ENCODE results near the gene SMCP. TPM values are rescaled to one million over a fixed set of nuclear protein-coding genes. Genes with fewer than 3 reads are reported as not detected.

SMCP gene
- total RNA-seq, result not detected in 2 replicates

GRCh38 chr1:152878042-152878441 lies at the start of gene SMCP:
TSS of gene SMCP (plus strand) at chr1:152878322. CDS start at chr1:152884423, 6,101 bp downstream.

DNA sequence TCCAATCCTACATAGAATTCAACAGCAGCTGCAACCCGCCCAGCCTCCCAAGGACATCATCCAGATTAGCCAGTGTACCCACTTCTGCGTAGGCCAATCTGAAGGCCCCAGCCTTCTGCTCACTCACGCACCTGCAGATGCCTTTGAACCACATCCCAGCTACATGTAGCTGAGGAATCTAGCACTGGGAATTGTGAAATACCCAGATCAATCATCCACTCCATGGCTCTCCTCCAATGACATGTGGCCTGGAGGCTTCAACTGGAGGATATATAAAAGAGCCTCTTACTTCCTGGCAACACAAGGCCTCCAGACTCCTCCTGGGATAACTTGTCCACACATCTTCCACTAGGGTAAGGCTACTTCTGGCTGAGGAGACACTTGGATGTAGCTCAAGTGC lies 35.6 kb upstream of the SMCP start, which contains the start of gene LCE6A:
LCE6A (plus strand) TSS at position 301 of the 400 bp plus-strand sequence. CDS start 665 bp downstream, outside the sequence.

GRCh38 chr1:152859696-152860095 lies 18.4 kb upstream of the SMCP start, which contains the start of gene LCE7A:
TSS of gene LCE7A (plus strand) at chr1:152859996. CDS start at chr1:152860698, 702 bp downstream.

DNA sequence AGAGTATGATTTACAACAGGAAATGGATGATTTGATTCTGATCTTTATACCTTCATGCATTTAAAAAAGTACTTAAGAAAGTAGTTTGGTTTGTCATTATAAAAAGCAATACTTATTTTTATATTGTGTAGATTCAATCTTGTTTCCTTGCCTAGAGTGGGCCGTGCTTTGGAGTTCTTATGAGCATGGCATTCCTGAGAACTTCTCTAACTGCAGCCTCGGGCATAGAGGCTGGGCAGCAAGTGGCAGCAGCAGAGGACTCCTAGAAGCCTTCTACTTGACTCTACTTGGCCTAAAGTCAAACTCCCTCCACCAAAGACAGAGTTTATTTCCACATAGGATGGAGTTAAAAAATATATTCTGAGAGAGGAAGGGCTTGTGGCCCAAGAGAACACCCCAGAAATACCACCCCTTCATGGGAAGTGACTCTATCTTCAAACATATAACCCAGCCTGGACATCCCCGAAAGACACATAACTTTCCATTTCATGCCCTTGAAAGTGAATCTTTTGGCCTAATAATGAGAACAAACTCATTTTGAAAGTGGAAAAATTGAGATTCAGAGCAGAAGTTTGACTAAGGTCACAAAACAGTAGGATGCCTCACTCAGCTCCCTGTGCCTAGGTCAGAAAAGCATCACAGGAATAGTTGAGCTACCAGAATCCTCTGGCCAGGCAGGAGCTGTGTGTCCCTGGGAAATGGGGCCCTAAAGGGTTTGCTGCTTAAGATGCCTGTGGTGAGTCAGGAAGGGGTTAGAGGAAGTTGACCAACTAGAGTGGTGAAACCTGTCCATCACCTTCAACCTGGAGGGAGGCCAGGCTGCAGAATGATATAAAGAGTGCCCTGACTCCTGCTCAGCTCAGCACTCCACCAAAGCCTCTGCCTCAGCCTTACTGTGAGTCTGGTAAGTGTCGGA lies 29.8 kb downstream of the SMCP start, which contains the start of gene IVL:
IVL (plus strand) TSS at position 861 of the 916 bp plus-strand sequence. CDS start 1,252 bp downstream, outside the sequence.

Other genes with a start within 250 kb of the SMCP start
- not detected in 2 replicates for gene LCE2D, start 214.9 kb upstream of the SMCP start, total RNA-seq
- not detected in 2 replicates for gene LCE2C, start 203.0 kb upstream of the SMCP start, total RNA-seq
- not detected in 2 replicates for gene LCE2B, start 192.2 kb upstream of the SMCP start, total RNA-seq
- not detected in 2 replicates for gene LCE2A, start 180.0 kb upstream of the SMCP start, total RNA-seq
- gene LCE4A, start 170.2 kb upstream of the SMCP start, total RNA-seq, result not detected in 2 replicates
- gene KPRP, start 120.3 kb upstream of the SMCP start, total RNA-seq, result not detected in 2 replicates
- not detected in 2 replicates for gene LCE1F, start 103.2 kb upstream of the SMCP start, total RNA-seq
- not detected in 2 replicates for gene LCE1E, start 92.1 kb upstream of the SMCP start, total RNA-seq
- not detected in 2 replicates for gene LCE1D, start 81.6 kb upstream of the SMCP start, total RNA-seq
- not detected in 2 replicates for gene LCE1C, start 71.7 kb upstream of the SMCP start, total RNA-seq
- gene LCE1B, start 66.4 kb upstream of the SMCP start, total RNA-seq, result 0.22 TPM in 1 of 2 replicates, not detected in the other
- gene LCE1A, start 50.8 kb upstream of the SMCP start, total RNA-seq, result not detected in 2 replicates
- gene LCE6A, start 35.5 kb upstream of the SMCP start, total RNA-seq, result not detected in 2 replicates
- not detected in 2 replicates for gene LCE7A, start 18.3 kb upstream of the SMCP start, total RNA-seq
- gene IVL, start 30.2 kb downstream of the SMCP start, total RNA-seq, result not detected in 2 replicates
- not detected in 2 replicates for gene SPRR5, start 68.9 kb downstream of the SMCP start, total RNA-seq
- not detected in 2 replicates for gene SPRR4, start 92.3 kb downstream of the SMCP start, total RNA-seq
- not detected in 2 replicates for gene SPRR1A, start 105.8 kb downstream of the SMCP start, total RNA-seq
- gene SPRR3, start 123.4 kb downstream of the SMCP start, total RNA-seq, result not detected in 2 replicates
- not detected in 2 replicates for gene SPRR1B, start 152.9 kb downstream of the SMCP start, total RNA-seq
- not detected in 2 replicates for gene SPRR2D, start 162.8 kb downstream of the SMCP start, total RNA-seq
- gene SPRR2A, start 179.2 kb downstream of the SMCP start, total RNA-seq, result not detected in 2 replicates
- gene SPRR2B, start 193.3 kb downstream of the SMCP start, total RNA-seq, result not detected in 2 replicates
- gene SPRR2E, start 216.2 kb downstream of the SMCP start, total RNA-seq, result not detected in 2 replicates
- gene SPRR2F, start 235.2 kb downstream of the SMCP start, total RNA-seq, result not detected in 2 replicates